Karpas-422 (cell line): ENCODE data around the gene ACTC1. TPM values are rescaled to one million over a fixed set of nuclear protein-coding genes. Genes with fewer than 3 reads are reported as not detected.

ENCODE experiments used
- DNase-seq: peaks from one replicate; pipeline ENCODE4 v3.0.0-alpha.2; 2015
- H2AFZ ChIP-seq: fragments of 200-600 bp; sonication (generic); 2 replicates; pipeline ENCODE4 v1.6.1; 2014; ENCODE audit warnings: antibody characterized with exemption, low read length, mixed read lengths
- H3K27ac ChIP-seq: fragments of 200-600 bp; sonication (generic); 2 replicates; pipeline ENCODE4 v1.5.1; 2014; ENCODE audit warnings: mild to moderate bottlenecking, low read length, moderate library complexity
- H3K27me3 ChIP-seq: fragments of 200-600 bp; sonication (generic); 2 replicates; pipeline ENCODE4 v1.6.1; 2014; ENCODE audit warnings: low read length, mixed read lengths
- H3K36me3 ChIP-seq: fragments of 200-600 bp; sonication (generic); 2 replicates; pipeline ENCODE4 v1.6.1; 2014; ENCODE audit warnings: low read length, mixed read lengths; ENCODE audit not compliant: insufficient read depth
- H3K4me1 ChIP-seq: fragments of 200-600 bp; sonication (generic); 2 replicates; pipeline ENCODE4 v1.6.1; 2014; ENCODE audit warnings: mild to moderate bottlenecking, low read length, mixed read lengths
- H3K4me2 ChIP-seq: fragments of 200-600 bp; sonication (generic); 2 replicates; pipeline ENCODE4 v1.6.1; 2014; ENCODE audit warnings: low read length, low read depth, mild to moderate bottlenecking; ENCODE audit not compliant: poor library complexity, severe bottlenecking
- H3K4me3 ChIP-seq: fragments of 200-600 bp; sonication (generic); 2 replicates; pipeline ENCODE4 v1.5.1; 2014; ENCODE audit warnings: mild to moderate bottlenecking, antibody characterized with exemption, low read length, mixed read lengths
- H3K79me2 ChIP-seq: fragments of 200-600 bp; sonication (generic); 2 replicates; pipeline ENCODE4 v1.6.1; 2014; ENCODE audit warnings: mild to moderate bottlenecking, low read length, mixed read lengths
- H3K9ac ChIP-seq: fragments of 200-600 bp; sonication (generic); 2 replicates; pipeline ENCODE4 v1.6.0; 2014; ENCODE audit warnings: low read length
- H3K9me2 ChIP-seq: fragments of 200-600 bp; sonication (generic), shearing (Covaris generic); replicated peaks from 2 replicates; pipeline ENCODE4 v1.6.0; 2014; ENCODE audit warnings: mild to moderate bottlenecking, low read length, moderate library complexity; ENCODE audit not compliant: insufficient read depth
- H3K9me3 ChIP-seq: fragments of 300-700, 200-600 bp; sonication (generic); 2 replicates; pipeline ENCODE4 v1.6.1; 2014; ENCODE audit warnings: low read length, mixed read lengths
- H4K20me1 ChIP-seq: fragments of 200-600 bp; sonication (generic); 2 replicates; pipeline ENCODE4 v1.6.1; 2014; ENCODE audit warnings: mild to moderate bottlenecking, antibody characterized with exemption, low read length, low read depth; ENCODE audit not compliant: insufficient read depth
- total RNA-seq: library from RNA; depleted of rRNA; stranded (reverse); fragments of >200 nt; shearing (Covaris generic); gene quantifications from 2 replicates; pipeline ENCODE4 v1.2.3, GENCODE V29; 2014; ENCODE audit warnings: low replicate concordance; rRNA removed

ACTC1 gene
- total RNA-seq, 1 experiment from 2014 or later, result not detected

DNA sequence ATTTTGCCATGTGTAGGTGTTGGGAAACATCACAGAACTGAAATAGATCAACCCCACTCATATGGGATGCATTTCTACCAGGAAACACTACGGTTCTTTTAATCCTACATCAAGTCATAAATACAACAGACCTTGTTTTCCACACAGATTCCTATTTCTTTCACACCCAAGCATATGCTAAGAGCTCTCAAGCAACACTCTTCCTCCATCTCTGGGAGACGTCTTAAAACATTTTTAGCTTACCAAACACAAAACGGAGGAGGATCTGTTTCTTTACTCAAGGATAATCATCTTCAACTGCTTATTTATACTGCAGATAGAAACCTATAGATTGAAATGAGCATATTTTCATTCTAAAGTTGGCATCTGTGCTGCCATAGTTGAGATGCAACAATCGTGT is 45.7 kb downstream of the ACTC1 start:
- Histone ChIP-seq H3K27ac (no peak overlapping the region), H3K9me2 (no peaks in the 10 kb centered on the region), H3K9me3 (no peaks in the 10 kb centered on the region), H3K4me2 (no peak overlapping the region), H3K79me2 (no peaks in the 10 kb centered on the region), H3K4me1 (no peaks in the 10 kb centered on the region), H4K20me1 (no peaks in the 10 kb centered on the region), H3K9ac (no peak overlapping the region), H3K36me3 (no peaks in the 10 kb centered on the region), H3K4me3 (no peak overlapping the region), H3K27me3 (no peaks in the 10 kb centered on the region), H2AFZ (no peak overlapping the region)
- DNase-seq, result no peak

Other genes starting within 250 kb of the ACTC1 start
- 96.7 and 186 TPM in 2 replicates for gene GOLGA8B, start 211.9 kb downstream of the ACTC1 start, total RNA-seq
- not detected in 2 replicates for gene GJD2, start 40.6 kb downstream of the ACTC1 start, total RNA-seq
- 27.1 and 51.4 TPM in 2 replicates for gene AQR, start 174.2 kb upstream of the ACTC1 start, total RNA-seq
- gene ZNF770, start 192.7 kb upstream of the ACTC1 start, total RNA-seq, result 22.3 and 47.5 TPM in 2 replicates